Activated B cell treated with CpG ODN at 0.5 μM for 24 hours (primary cell): ENCODE results near the gene CFAP161. TPM values are rescaled to one million over a fixed set of nuclear protein-coding genes. Genes with fewer than 3 reads are reported as not detected.

Source experiments
- ATAC-seq: fragments of 200-7000 bp; cut with Tn5 transposase; one replicate; pipeline ENCODE4 v1.10.0; 2021; ENCODE audit warnings: low read depth, mild to moderate bottlenecking, moderate library complexity
- CTCF ChIA-PET: fragments of 350-600 bp; sonication (Branson Sonifier 250); formaldehyde crosslinking; loops from one replicate; lab custom pipeline; 2021; ENCODE audit warnings: antibody characterized with exemption; lab: Charles Lee
- POLR2A ChIA-PET: fragments of 350-600 bp; sonication (Branson Sonifier 250); formaldehyde crosslinking; loops from one replicate; lab custom pipeline; 2021; ENCODE audit warnings: antibody characterized with exemption; lab: Charles Lee
- DNase-seq: peaks from one replicate; pipeline ENCODE4 v3.0.0; 2022
- H3K27ac Mint-ChIP-seq: one replicate; pipeline ENCODE4 v1.8.0; 2020; ENCODE audit warnings: mixed read lengths
- H3K27me3 Mint-ChIP-seq: one replicate; pipeline ENCODE4 v1.8.0; 2021; ENCODE audit warnings: mixed read lengths
- H3K36me3 Mint-ChIP-seq: one replicate; pipeline ENCODE4 v1.8.0; 2021; ENCODE audit warnings: low read depth, mixed read lengths
- H3K4me1 Mint-ChIP-seq: one replicate; pipeline ENCODE4 v1.8.0; 2021; ENCODE audit warnings: mixed read lengths
- H3K4me3 Mint-ChIP-seq: one replicate; pipeline ENCODE4 v1.8.0; 2020; ENCODE audit warnings: mild to moderate bottlenecking, mixed read lengths
- H3K9me3 Mint-ChIP-seq: one replicate; pipeline ENCODE4 v1.8.0; 2020; ENCODE audit warnings: mixed read lengths
- CTCF ChIP-seq: fragments of 200-600 bp; IDR thresholded peaks from one replicate; pipeline ENCODE4 v1.8.0; 2022; ENCODE audit warnings: antibody characterized with exemption, mild to moderate bottlenecking
- intact Hi-C: fragments of 100-400 bp; cut with micrococcal nuclease; formaldehyde crosslinking; loops from one replicate; pipeline ENCODE4 v1.15.1; 2024
- total RNA-seq: library from RNA; stranded (reverse); gene quantifications from 2 replicates; pipeline ENCODE4 v1.2.3, GENCODE V29; 2022

The CFAP161 gene
- total RNA-seq, 1 donor from 2014 or later: 0.18 TPM

- CTCF ChIA-PET: interaction anchor here (0.8 to 15.9 kb wide), 5 partner anchors 44 to 284 kb away, joined by 3 to 319 read pairs (median 5); no protein-coding TSS in a partner anchor
- Mint-ChIP-seq H3K27ac (peak overlapping the region; percentile 72), H3K4me1 (peaks cover 16% of the 10 kb centered on the region), H3K27me3 (peaks cover 9% of the 10 kb centered on the region), H3K9me3 (no peaks in the 10 kb centered on the region), H3K36me3 (no peaks in the 10 kb centered on the region), H3K4me3 (peak overlapping the region; percentile 56)
- ATAC-seq (peak; percentile 91), DNase-seq (no peak)
- POLR2A ChIA-PET: interaction anchor here (0.6 to 1.5 kb wide), 5 partner anchors 118 to 1052 kb away, joined by 3 to 4 read pairs (median 3); no protein-coding TSS in a partner anchor
- TF ChIP-seq CTCF: no peak
- intact Hi-C loops: loop anchor here (1.0 to 10.0 kb wide), 4 partner anchors 29 to 933 kb away; partner anchors contain the start of gene MEX3B
Observed at GRCh38 chr15:81111510-81112470, 22.3 kb upstream of the CFAP161 start.

- intact Hi-C loops: loop anchor here (10.0 kb wide), 1 partner anchor 932 kb away; the partner anchor contains the start of gene MEX3B
- DNase-seq (no peak), ATAC-seq (no peak)
- Mint-ChIP-seq H3K9me3 (no peaks in the 10 kb centered on the region), H3K4me3 (no peak overlapping the region), H3K4me1 (peaks cover 16% of the 10 kb centered on the region), H3K36me3 (no peaks in the 10 kb centered on the region), H3K27ac (no peak overlapping the region), H3K27me3 (peaks cover 16% of the 10 kb centered on the region)
- ChIA-PET CTCF (interaction anchor here (1.0 to 15.9 kb wide), 3 partner anchors 28 to 154 kb away, joined by 3 to 319 read pairs (median 4); no protein-coding TSS in a partner anchor), POLR2A (no interaction called here)
- no peak for TF ChIP-seq CTCF
Observed at GRCh38 chr15:81113204-81113657, 20.8 kb upstream of the CFAP161 start.

- Mint-ChIP-seq H3K27ac (no peak overlapping the region), H3K4me3 (no peak overlapping the region), H3K4me1 (peaks cover 16% of the 10 kb centered on the region), H3K9me3 (no peaks in the 10 kb centered on the region), H3K27me3 (peaks cover 16% of the 10 kb centered on the region), H3K36me3 (no peaks in the 10 kb centered on the region)
- DNase-seq: no peak
- no peak for ATAC-seq
- CTCF ChIA-PET: interaction anchor here (1.0 to 15.9 kb wide), 2 partner anchors 42 to 153 kb away, joined by 3 to 319 read pairs; no protein-coding TSS in a partner anchor
- POLR2A ChIA-PET: no interaction called here
- intact Hi-C loops: loop anchor here (10.0 kb wide), 1 partner anchor 931 kb away; the partner anchor contains the start of gene MEX3B
- TF ChIP-seq CTCF: no peak
Observed at GRCh38 chr15:81113861-81114291, 20.2 kb upstream of the CFAP161 start.

- no peak for TF ChIP-seq CTCF
- Mint-ChIP-seq H3K9me3 (no peaks in the 10 kb centered on the region), H3K4me3 (no peak overlapping the region), H3K36me3 (no peaks in the 10 kb centered on the region), H3K4me1 (peaks cover 16% of the 10 kb centered on the region), H3K27me3 (peaks cover 22% of the 10 kb centered on the region), H3K27ac (peak overlapping the region; percentile 1)
- ATAC-seq (peak; percentile 22), DNase-seq (no peak)
- ChIA-PET CTCF (interaction anchor here (0.8 to 1.4 kb wide), 3 partner anchors 9 to 150 kb away, joined by 3 to 11 read pairs (median 3); no protein-coding TSS in a partner anchor), POLR2A (no interaction called here)
- intact Hi-C loops: loop anchor here (10.0 kb wide), 1 partner anchor 930 kb away; the partner anchor contains the start of gene MEX3B
Observed at GRCh38 chr15:81115054-81115939, 18.8 kb upstream of the CFAP161 start.
